ENCODE measurements around the gene SKIDA1.
A peak's percentile ranks its signal among the peaks of the same experiment; 100 is the strongest.

Gene SKIDA1

DNA sequence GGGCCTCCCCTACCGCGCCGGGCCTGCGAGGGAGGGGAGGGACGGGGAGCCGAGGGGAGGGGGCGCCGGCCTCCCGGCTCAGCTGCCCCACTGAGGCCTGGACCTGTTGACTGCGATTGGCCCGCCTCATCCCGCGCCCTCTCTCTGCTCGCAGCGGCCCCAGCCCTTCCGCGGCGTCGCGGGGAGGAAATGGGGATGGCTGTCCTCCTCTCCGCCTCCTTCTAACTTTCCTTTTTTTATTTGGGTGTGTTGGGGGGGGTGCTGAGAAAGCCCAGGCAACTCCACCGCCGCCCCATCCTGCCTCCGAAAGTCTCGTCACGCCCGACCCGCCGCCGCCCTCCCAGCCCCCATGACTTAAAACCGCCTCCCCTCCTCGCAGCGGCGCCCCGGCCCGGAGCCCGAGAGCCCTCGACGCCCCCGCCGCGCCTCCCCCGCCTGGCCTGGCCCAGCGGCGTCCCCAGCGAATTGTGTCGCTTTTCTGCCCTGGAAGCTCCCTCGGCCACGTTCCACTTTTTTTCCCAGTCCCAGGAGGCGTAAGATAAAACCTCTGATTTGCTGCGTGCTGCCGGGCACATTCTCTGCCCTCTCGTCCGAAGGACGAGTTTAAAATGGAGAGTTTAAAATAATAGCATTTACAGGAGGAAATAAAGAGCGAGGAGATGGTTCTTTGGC, 842 bp upstream of the SKIDA1 start (continued):
- TF ChIP-seq TCF7L2 (IDR thresholded peaks at IDR 0.05; ENCODE audit: borderline replicate concordance, low read depth, low read length) = no peak
- TF ChIP-seq ZNF530 (tag by site-specific recombination; IDR thresholded peaks at IDR 0.05; ENCODE audit: low read depth) = no peak
- peak; percentile 16 for TF ChIP-seq KLF9 (tag by site-specific recombination; IDR thresholded peaks at IDR 0.05; ENCODE audit: low read depth)
- peak; percentile 92 for TF ChIP-seq ZNF341 (tag by site-specific recombination; IDR thresholded peaks at IDR 0.05; ENCODE audit: low read depth)
- TF ChIP-seq ZNF654 (tag by site-specific recombination; IDR thresholded peaks at IDR 0.05; ENCODE audit: low read depth) = no peak
- peak; percentile 28; the same call in 1 of the 2 replicates for TF ChIP-seq ZSCAN30 (tag by site-specific recombination; IDR thresholded peaks at IDR 0.05)
- TF ChIP-seq ZSCAN5A (tag by site-specific recombination; IDR thresholded peaks at IDR 0.05) = no peak
- TF ChIP-seq ZNF223 (tag by site-specific recombination; IDR thresholded peaks at IDR 0.05) = no peak
- TF ChIP-seq ZNF623 (tag by site-specific recombination; IDR thresholded peaks at IDR 0.05) = no peak
- peak; percentile 54 for TF ChIP-seq SP3 (tag by site-specific recombination; IDR thresholded peaks at IDR 0.05)
- TF ChIP-seq SP2 (tag by site-specific recombination; IDR thresholded peaks at IDR 0.05) = peak; percentile 70
- TF ChIP-seq ZFHX2 (tag by site-specific recombination; conservative IDR thresholded peaks at IDR 0.05) = peak; percentile 90
- TF ChIP-seq ZNF311 (tag by site-specific recombination; IDR thresholded peaks at IDR 0.05; ENCODE audit: borderline replicate concordance) = no peak
- no peak for TF ChIP-seq ZNF791 (tag by site-specific recombination; IDR thresholded peaks at IDR 0.05)
- TF ChIP-seq, protein P1, sequence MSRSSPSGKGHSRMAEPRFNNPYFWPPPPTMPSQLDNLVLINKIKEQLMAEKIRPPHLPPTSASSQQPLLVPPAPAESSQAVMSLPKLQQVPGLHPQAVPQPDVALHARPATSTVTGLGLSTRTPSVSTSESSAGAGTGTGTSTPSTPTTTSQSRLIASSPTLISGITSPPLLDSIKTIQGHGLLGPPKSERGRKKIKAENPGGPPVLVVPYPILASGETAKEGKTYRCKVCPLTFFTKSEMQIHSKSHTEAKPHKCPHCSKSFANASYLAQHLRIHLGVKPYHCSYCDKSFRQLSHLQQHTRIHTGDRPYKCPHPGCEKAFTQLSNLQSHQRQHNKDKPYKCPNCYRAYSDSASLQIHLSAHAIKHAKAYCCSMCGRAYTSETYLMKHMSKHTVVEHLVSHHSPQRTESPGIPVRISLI (tag by site-specific recombination; IDR thresholded peaks at IDR 0.05) = peak; percentile 81
- TF ChIP-seq KLF1 (tag by site-specific recombination; IDR thresholded peaks at IDR 0.05) = peak; percentile 85
- peak; percentile 85 for TF ChIP-seq GLIS2 (tag by site-specific recombination; IDR thresholded peaks at IDR 0.05)
- no peak for TF ChIP-seq ZNF274 (IDR thresholded peaks at IDR 0.05; ENCODE audit: low read length)
- TF ChIP-seq ZNF274 (tag by site-specific recombination; IDR thresholded peaks at IDR 0.05; ENCODE audit: borderline replicate concordance) = no peak
- TF ChIP-seq ZNF324 (tag by site-specific recombination; IDR thresholded peaks at IDR 0.05) = peak; percentile 31; the same call in 1 of the 2 replicates
- no peak for TF ChIP-seq FEZF1 (tag by site-specific recombination; IDR thresholded peaks at IDR 0.05)
- no peak for TF ChIP-seq ZNF621 (tag by site-specific recombination; IDR thresholded peaks at IDR 0.05)
- no peak for TF ChIP-seq ZNF521 (tag by site-specific recombination; IDR thresholded peaks at IDR 0.05)
- no peak for TF ChIP-seq ZNF777 (tag by site-specific recombination; IDR thresholded peaks at IDR 0.05; ENCODE audit: borderline replicate concordance)
- no peak for TF ChIP-seq ZNF350 (tag by site-specific recombination; IDR thresholded peaks at IDR 0.05)
- TF ChIP-seq ZNF426 (tag by site-specific recombination; IDR thresholded peaks at IDR 0.05) = no peak
- TF ChIP-seq ZNF677 (tag by site-specific recombination; IDR thresholded peaks at IDR 0.05) = no peak
- no peak for TF ChIP-seq ZNF133 (tag by site-specific recombination; IDR thresholded peaks at IDR 0.05)
- TF ChIP-seq ZNF23 (tag by site-specific recombination; IDR thresholded peaks at IDR 0.05; ENCODE audit: borderline replicate concordance) = no peak
- no peak for TF ChIP-seq OSR2 (tag by site-specific recombination; IDR thresholded peaks at IDR 0.05)
- TF ChIP-seq WT1 (tag by site-specific recombination; IDR thresholded peaks at IDR 0.05) = peak; percentile 80
- TF ChIP-seq PRDM4 (tag by site-specific recombination; IDR thresholded peaks at IDR 0.05) = peak; percentile 78
- TF ChIP-seq, protein P2, sequence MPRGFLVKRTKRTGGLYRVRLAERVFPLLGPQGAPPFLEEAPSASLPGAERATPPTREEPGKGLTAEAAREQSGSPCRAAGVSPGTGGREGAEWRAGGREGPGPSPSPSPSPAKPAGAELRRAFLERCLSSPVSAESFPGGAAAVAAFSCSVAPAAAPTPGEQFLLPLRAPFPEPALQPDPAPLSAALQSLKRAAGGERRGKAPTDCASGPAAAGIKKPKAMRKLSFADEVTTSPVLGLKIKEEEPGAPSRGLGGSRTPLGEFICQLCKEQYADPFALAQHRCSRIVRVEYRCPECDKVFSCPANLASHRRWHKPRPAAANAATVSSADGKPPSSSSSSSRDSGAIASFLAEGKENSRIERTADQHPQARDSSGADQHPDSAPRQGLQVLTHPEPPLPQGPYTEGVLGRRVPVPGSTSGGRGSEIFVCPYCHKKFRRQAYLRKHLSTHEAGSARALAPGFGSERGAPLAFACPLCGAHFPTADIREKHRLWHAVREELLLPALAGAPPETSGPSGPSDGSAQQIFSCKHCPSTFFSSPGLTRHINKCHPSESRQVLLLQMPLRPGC (tag by site-specific recombination; IDR thresholded peaks at IDR 0.05) = 0 out of 2 replicates have a peak, but pooled peaks have one; percentile 21
- TF ChIP-seq ZFP41 (tag by site-specific recombination; IDR thresholded peaks at IDR 0.05; ENCODE audit: borderline replicate concordance) = no peak
- peak; percentile 98 for TF ChIP-seq ZNF335 (tag by site-specific recombination; conservative IDR thresholded peaks at IDR 0.05)
